ENCODE results near the gene SH3RF3.

The SH3RF3 gene

GRCh38 chr2:109143214-109144187 lies 14.5 kb downstream of the SH3RF3 start:
- Histone ChIP-seq H3K9ac (no peak overlapping the region), H3K27ac (no peak overlapping the region), H3K4me3 (ENCODE audit: low read depth, low read length) (no peak overlapping the region), H3K27me3 (ENCODE audit: control insufficient read depth, insufficient read depth, low read length) (no peaks in the 10 kb centered on the region), H3K9me3 (ENCODE audit: control insufficient read depth, low read length) (no peaks in the 10 kb centered on the region), H2AFZ (no peak overlapping the region), H3K4me2 (ENCODE audit: low read length) (no peak overlapping the region), H3K79me2 (no peaks in the 10 kb centered on the region), H3K4me1 (no peaks in the 10 kb centered on the region), H3K36me3 (ENCODE audit: control insufficient read depth, insufficient read depth, low read length) (no peaks in the 10 kb centered on the region)
- no peak for TF ChIP-seq CTCF (IDR thresholded peaks at IDR 0.05)

GRCh38 chr2:109144271-109144670 lies 15.3 kb downstream of the SH3RF3 start:
- Histone ChIP-seq H3K27me3 (ENCODE audit: control insufficient read depth, insufficient read depth, low read length) (no peaks in the 10 kb centered on the region), H3K79me2 (no peaks in the 10 kb centered on the region), H3K36me3 (ENCODE audit: control insufficient read depth, insufficient read depth, low read length) (no peaks in the 10 kb centered on the region), H3K4me1 (no peaks in the 10 kb centered on the region), H3K9ac (no peak overlapping the region), H3K4me2 (ENCODE audit: low read length) (no peak overlapping the region), H3K4me3 (ENCODE audit: low read depth, low read length) (no peak overlapping the region), H2AFZ (no peak overlapping the region), H3K9me3 (ENCODE audit: control insufficient read depth, low read length) (no peaks in the 10 kb centered on the region), H3K27ac (no peak overlapping the region)
- no peak for TF ChIP-seq CTCF (IDR thresholded peaks at IDR 0.05)

GRCh38 chr2:109144721-109145120 lies 15.7 kb downstream of the SH3RF3 start:
- Histone ChIP-seq H3K79me2 (no peaks in the 10 kb centered on the region), H3K4me2 (ENCODE audit: low read length) (no peak overlapping the region), H3K4me3 (ENCODE audit: low read depth, low read length) (no peak overlapping the region), H3K4me1 (no peaks in the 10 kb centered on the region), H3K27me3 (ENCODE audit: control insufficient read depth, insufficient read depth, low read length) (no peaks in the 10 kb centered on the region), H3K36me3 (ENCODE audit: control insufficient read depth, insufficient read depth, low read length) (no peaks in the 10 kb centered on the region), H3K27ac (no peak overlapping the region), H3K9ac (no peak overlapping the region), H2AFZ (no peak overlapping the region), H3K9me3 (ENCODE audit: control insufficient read depth, low read length) (no peaks in the 10 kb centered on the region)
- TF ChIP-seq CTCF (IDR thresholded peaks at IDR 0.05) = no peak

GRCh38 chr2:109145286-109145685 lies 16.3 kb downstream of the SH3RF3 start:
- TF ChIP-seq CTCF (IDR thresholded peaks at IDR 0.05) = no peak
- H3K4me3 ChIP-seq (ENCODE audit: low read depth, low read length) = no peak overlapping the region
- no peaks in the 10 kb centered on the region for H3K27me3 ChIP-seq (ENCODE audit: control insufficient read depth, insufficient read depth, low read length)
- no peak overlapping the region for H3K9ac ChIP-seq
- no peaks in the 10 kb centered on the region for H3K9me3 ChIP-seq (ENCODE audit: control insufficient read depth, low read length)
- H2AFZ ChIP-seq = no peak overlapping the region
- H3K4me1 ChIP-seq = no peaks in the 10 kb centered on the region
- no peaks in the 10 kb centered on the region for H3K36me3 ChIP-seq (ENCODE audit: control insufficient read depth, insufficient read depth, low read length)
- H3K79me2 ChIP-seq = no peaks in the 10 kb centered on the region
- no peak overlapping the region for H3K4me2 ChIP-seq (ENCODE audit: low read length)
- H3K27ac ChIP-seq = no peak overlapping the region

GRCh38 chr2:109147405-109147804 lies 18.4 kb downstream of the SH3RF3 start:
- Histone ChIP-seq H2AFZ (no peak overlapping the region), H3K9ac (no peak overlapping the region), H3K27me3 (ENCODE audit: control insufficient read depth, insufficient read depth, low read length) (no peaks in the 10 kb centered on the region), H3K4me3 (ENCODE audit: low read depth, low read length) (no peak overlapping the region), H3K9me3 (ENCODE audit: control insufficient read depth, low read length) (no peaks in the 10 kb centered on the region), H3K27ac (no peak overlapping the region), H3K79me2 (no peaks in the 10 kb centered on the region), H3K4me1 (no peaks in the 10 kb centered on the region), H3K36me3 (ENCODE audit: control insufficient read depth, insufficient read depth, low read length) (no peaks in the 10 kb centered on the region), H3K4me2 (ENCODE audit: low read length) (no peak overlapping the region)
- TF ChIP-seq CTCF (IDR thresholded peaks at IDR 0.05) = no peak
